Superior temporal gyrus (tissue), 1 donor: ENCODE measurements around the gene OR10AG1.
A peak's percentile ranks its signal among the peaks of the same experiment; 100 is the strongest.

Experiments
- DNase-seq: peaks from one replicate; pipeline ENCODE4 v3.0.0-alpha.2; 2016; ENCODE audit errors: extremely low spot score

The OR10AG1 gene

DNA sequence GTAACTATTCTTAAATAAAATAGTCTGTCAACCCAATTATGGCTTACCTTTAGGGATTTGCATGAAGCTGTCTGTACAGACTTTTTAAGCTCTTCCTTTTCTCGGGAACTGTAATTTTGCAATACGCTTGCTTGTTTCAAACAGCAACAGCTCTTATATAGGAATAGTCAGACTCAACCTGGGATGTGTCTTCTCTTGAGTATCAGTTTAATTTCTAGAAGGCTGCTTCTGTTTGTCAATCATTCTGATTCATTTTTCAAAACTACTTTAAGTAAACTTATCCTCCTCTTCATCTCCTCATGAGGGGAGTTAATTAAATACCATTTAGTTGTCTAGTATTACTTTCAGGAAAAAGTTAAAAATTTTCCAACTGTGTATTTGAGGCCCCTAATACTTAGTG lies at the start of gene OR10AG1:
Gene OR10AG1 (minus strand): TSS at position 101 of the 400 bp plus-strand sequence. CDS start 38 bp downstream, at position 63.
- DNase-seq = no peak

GRCh38 chr11:56013805-56014204 lies 44.1 kb upstream of the OR10AG1 start:
- DNase-seq = no peak

DNA sequence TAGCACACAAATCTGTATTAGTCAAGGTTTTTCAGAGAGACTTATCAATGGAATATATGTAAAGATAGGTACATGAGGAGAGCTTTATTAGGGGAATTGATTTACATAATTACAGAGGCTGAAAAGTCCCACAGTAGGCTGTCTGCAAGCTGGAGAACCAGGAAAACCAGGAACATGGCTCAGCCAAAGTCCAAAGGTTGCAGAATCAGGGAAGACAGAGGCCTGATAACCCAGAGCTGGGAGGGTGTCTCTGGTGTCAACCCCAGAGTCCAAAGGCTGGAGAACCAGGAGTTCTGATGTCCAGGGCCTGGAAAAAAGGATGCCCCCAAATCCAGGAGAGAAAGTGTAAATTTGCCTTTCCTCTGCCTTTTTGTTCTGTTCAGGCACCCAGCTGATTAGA lies 41.0 kb upstream of the OR10AG1 start:
- no peak for DNase-seq

DNA sequence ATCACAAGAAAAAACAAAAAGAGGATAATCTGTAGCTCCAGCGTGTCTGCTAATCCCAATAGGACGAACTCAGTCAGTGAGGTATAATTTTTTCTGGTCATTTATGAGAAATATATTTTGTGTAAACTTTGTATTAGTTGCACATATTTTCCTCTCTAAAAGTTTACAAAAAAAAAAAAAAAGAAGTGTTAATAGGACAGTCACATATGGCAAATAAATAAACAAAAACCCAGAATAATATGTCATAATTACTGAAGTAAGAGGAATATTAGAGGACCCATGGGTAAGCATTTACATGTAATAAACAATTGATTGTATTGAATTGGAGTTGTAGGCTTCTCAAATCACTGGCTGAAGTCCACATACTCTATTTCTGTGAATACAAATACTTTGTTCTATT lies 24.8 kb upstream of the OR10AG1 start, which contains the start of gene OR5F1:
Gene OR5F1 (minus strand): TSS at position 101 of the 400 bp plus-strand sequence. CDS start 0 bp downstream, at position 101.
- DNase-seq = no peak

DNA sequence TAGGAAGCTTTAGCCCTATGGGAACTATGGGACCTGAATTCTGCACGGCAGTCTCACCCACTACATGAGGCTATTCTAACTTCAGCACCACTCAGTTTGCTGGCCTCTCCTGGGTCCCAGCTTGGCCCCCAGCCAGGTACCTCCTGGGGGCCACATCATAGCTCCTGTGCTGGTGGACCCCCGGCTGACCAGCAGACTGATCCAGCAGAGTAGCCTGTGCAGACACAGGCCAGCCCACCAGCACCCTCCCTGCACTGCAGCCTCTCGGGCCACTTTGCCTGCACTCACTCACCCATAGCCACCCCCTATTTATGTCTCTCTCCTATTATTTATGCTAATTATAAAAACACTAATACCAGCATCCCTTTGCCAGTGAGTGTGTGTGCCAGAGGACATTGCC lies 1.2 kb upstream of the OR10AG1 start:
- DNase-seq = no peak

DNA sequence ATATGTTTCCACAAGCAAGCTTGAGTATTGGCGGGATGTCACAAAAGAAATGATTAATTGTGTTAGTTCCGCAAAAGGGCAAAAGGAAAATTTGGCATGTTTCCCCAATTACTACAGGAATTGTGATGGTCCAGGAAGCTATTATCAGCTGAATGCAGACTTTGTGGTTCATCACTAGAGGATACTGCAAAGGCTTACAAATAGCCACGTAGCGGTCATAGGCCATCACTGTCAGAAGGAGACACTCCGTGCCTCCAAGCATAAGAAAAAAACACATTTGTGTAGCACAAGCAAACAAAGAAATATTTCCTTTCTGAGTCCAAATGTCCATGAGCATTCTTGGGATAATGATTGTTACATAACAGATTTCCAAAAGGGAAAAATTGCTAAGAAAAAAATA lies 1.8 kb downstream of the OR10AG1 start:
- DNase-seq = no peak

DNA sequence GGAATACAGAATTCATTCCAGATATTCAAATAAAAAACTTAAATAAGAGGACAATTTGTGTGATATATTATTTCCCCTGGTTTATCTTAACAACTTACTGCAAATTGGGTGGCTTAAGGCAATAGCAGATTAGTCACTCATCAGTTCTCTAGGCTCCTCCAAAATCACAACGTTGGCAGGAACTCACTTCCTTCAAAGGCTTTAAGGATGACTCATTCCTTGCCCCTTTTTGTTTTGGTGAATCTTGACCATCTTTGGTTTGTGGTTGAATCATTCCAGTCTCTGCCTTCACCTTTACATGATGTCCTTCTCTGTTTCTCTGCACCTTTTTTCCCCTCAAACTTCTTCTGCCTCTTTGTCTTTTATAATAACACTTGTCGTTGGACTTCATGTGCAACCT lies 3.4 kb downstream of the OR10AG1 start:
- DNase-seq = no peak

GRCh38 chr11:55956521-55956920 lies 13.2 kb downstream of the OR10AG1 start:
- DNase-seq = no peak

DNA sequence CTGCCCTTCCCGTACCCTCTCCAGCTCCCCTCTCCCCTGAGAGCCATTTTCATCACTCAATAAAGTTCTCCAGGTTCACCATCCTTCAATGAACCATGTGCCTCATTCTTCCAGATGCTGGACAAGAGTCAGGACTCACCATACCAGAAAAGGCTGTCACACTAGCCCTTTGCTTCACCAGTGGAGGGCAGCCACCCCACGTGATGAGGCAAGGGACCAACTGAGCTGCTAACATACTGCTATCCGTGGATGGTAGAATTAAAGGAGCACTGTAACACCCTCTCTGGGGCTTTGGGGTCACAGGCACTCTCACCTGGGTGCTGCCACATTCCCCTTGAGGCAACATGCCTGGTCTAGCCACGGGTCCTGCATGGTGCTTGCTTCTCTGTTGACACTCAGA lies 20.4 kb downstream of the OR10AG1 start:
- no peak for DNase-seq

DNA sequence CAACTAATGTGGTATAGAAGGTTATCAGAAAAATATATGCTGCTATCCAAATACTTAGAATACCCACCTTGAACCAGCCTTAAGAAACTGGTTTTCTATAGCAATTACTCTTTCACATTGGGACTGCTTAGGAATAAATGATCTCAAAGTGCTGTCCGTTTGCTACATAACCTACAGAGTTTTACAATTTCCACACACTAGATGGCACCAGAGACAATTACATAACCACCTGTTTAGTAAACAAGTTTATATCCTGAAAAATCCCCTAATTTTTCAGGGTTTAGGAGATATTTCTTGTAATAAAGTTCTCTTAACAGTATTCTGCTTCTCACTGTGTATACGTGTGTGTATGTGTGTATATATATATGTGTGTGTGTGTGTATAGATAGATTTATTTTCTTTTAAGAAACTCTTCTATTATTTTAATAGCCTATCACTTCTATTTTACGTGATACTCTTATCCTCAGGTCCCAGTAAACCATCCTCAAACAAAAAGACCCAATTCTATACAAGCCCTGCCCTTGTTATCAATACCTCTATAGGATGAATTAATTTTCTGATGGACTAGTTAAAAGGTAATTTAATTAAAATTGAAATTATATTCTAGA lies 26.9 kb downstream of the OR10AG1 start:
- peak; percentile 81 for DNase-seq

DNA sequence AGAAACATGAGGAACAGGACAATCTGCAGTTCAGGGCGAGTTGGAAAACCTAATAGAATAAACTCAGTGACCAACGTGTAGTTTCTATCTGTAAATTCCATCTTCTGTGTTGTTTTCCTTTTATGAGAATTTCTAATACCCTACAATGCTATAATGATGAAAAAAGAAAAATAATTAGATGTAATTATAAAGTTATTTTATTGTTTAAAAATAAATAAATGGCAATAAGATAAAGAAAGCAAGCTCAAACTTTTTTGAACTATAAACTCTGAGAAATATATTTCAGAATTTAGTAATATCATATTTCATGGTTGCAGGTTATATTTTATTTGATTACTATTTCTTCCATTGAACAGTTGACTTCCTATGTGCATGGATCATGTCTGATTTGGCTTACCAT lies 33.4 kb downstream of the OR10AG1 start, which contains the start of gene OR5I1:
Gene OR5I1 (minus strand): TSS at position 101 of the 400 bp plus-strand sequence. CDS start 0 bp downstream, at position 101.
- DNase-seq = no peak

DNA sequence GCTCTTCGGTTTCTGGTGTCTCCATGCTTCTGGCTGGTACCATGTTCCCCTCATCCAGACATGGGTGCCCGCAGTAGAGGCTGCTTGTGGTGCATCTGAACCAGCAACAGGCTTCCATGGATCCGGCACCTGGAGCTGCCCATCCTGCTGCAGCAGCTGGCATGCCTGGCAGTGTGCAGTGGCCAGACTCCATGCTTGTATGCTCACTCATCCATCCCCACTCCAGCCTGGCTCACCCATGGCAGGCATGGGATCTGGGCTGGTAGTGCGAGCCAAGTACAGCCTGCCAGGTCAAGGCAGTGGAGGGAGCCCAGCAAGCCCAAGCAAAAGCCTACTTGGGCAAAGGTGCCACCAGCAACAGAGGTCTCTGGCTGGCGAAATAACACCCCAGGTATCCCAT lies 49.2 kb downstream of the OR10AG1 start:
- DNase-seq = no peak
